Epithelial cell of proximal tubule (primary cell): Measurements from ENCODE around the gene PRRX2. TPM values are rescaled to one million over a fixed set of nuclear protein-coding genes. Genes with fewer than 3 reads are reported as not detected.

Source experiments
- DNase-seq: peaks from one replicate; pipeline ENCODE4 v3.0.0-alpha.2; 2011; ENCODE audit warnings: low read depth
- H3K4me3 ChIP-seq: 2 replicates; pipeline ENCODE4 v1.5.1; 2011; ENCODE audit warnings: low read depth, mild to moderate bottlenecking, low read length
- CTCF ChIP-seq: conservative IDR thresholded peaks from 2 replicates; pipeline ENCODE4 v1.5.1; 2012; ENCODE audit warnings: low read depth, mild to moderate bottlenecking, low read length
- total RNA-seq: library from RNA; depleted of rRNA; stranded (reverse); fragments of >200 nt; gene quantifications from 2 replicates; pipeline ENCODE4 v1.2.3, GENCODE V29; 2015

Gene PRRX2
- total RNA-seq, 1 donor from 2014 or later, result 0.17 TPM

- H3K4me3 ChIP-seq, result no peak overlapping the region
- no peak for TF ChIP-seq CTCF
- no peak for DNase-seq
These were observed 55.6 kb downstream of the PRRX2 start for GRCh38 chr9:129720865-129721545.

GRCh38 chr9:129722913-129723312 is 57.5 kb downstream of the PRRX2 start:
- no peak for TF ChIP-seq CTCF
- H3K4me3 ChIP-seq, result no peak overlapping the region
- no peak for DNase-seq

GRCh38 chr9:129724456-129725190 is 59.2 kb downstream of the PRRX2 start:
- DNase-seq, result no peak
- H3K4me3 ChIP-seq, result no peak overlapping the region
- no peak for TF ChIP-seq CTCF

GRCh38 chr9:129725795-129726251 is 60.4 kb downstream of the PRRX2 start:
- no peak overlapping the region for H3K4me3 ChIP-seq
- TF ChIP-seq CTCF, result no peak
- DNase-seq, result no peak

GRCh38 chr9:129726322-129727160 is 61.1 kb downstream of the PRRX2 start:
- TF ChIP-seq CTCF, result peak; percentile 94
- H3K4me3 ChIP-seq, result no peak overlapping the region
- no peak for DNase-seq

- TF ChIP-seq CTCF, result no peak
- no peak overlapping the region for H3K4me3 ChIP-seq
- no peak for DNase-seq
These were observed 63.3 kb downstream of the PRRX2 start for GRCh38 chr9:129728744-129729143.
